HG02852 (cell line): ENCODE measurements around the gene DENND1A.

Source experiments
- ATAC-seq: cut with Tn5 transposase; IDR thresholded peaks from one replicate; pipeline ENCODE4 v1.9.1; 2021; ENCODE audit warnings: mild to moderate bottlenecking, moderate library complexity; ENCODE audit not compliant: unreplicated experiment

DENND1A gene

DNA sequence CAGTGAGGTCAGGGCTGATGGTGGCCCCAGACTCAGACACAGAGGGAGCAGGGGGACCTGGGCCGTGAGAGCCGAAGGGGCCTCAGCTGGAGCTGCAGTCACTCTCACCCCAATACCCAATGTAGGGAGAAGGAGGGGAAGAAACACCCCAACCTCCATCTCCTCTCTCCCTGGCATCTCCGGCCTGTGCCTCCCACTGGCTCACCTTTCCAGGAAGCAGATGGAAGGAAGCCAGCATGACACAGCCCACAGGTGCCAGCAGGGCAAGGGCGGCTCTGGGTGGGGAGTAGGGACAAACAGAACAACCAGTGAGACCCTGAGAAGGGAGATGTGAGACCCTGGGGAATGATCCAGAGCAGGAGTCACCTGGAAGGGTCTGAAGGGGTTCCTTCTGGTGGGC is 576.9 kb downstream of the DENND1A start:
- no peak for ATAC-seq

- ATAC-seq: no peak
Measured at GRCh38 chr9:123350590-123351310, 579.2 kb downstream of the DENND1A start.

DNA sequence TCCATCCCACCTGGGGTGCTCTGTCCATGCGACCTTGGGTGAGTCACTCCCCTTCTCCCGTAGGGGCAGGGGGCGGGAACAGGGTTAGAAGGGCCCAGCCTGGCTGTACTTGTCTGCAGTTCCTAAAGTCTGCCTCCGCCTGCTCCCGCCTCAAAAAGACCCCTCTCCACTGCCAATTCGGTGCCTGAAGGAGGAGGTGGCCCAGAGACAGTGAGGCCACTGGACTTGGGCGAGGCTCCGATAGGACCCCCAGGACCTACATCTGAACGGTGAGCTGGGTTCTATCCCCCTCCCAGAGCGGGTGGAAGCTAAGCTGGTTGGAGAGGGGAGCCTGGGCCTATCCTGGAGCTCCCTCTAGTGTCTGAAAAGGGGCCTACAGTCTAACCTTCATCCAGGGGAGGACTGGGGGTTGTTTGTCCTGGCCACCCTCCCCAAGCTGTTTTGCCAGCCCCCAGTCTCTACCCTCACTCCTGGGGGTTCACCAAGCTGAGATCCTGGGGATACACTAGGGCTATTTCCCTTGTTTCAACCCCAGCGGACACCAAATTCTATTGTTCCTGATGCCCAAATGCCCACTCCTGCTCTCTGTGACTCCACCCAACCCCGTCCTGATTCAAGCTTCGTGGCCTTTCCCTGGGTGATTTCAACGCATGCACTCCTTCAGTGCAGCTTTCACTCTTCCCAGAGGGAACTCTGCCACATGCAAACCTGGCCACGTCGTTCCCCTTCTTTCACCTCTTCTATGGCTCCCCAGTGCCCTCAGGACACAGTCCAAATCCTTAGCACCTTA is 580.0 kb downstream of the DENND1A start:
- ATAC-seq: peak; percentile 71

GRCh38 chr9:123349033-123349432 is 580.9 kb downstream of the DENND1A start:
- no peak for ATAC-seq

- ATAC-seq: no peak
Measured at GRCh38 chr9:123348317-123348992, 581.5 kb downstream of the DENND1A start.

DNA sequence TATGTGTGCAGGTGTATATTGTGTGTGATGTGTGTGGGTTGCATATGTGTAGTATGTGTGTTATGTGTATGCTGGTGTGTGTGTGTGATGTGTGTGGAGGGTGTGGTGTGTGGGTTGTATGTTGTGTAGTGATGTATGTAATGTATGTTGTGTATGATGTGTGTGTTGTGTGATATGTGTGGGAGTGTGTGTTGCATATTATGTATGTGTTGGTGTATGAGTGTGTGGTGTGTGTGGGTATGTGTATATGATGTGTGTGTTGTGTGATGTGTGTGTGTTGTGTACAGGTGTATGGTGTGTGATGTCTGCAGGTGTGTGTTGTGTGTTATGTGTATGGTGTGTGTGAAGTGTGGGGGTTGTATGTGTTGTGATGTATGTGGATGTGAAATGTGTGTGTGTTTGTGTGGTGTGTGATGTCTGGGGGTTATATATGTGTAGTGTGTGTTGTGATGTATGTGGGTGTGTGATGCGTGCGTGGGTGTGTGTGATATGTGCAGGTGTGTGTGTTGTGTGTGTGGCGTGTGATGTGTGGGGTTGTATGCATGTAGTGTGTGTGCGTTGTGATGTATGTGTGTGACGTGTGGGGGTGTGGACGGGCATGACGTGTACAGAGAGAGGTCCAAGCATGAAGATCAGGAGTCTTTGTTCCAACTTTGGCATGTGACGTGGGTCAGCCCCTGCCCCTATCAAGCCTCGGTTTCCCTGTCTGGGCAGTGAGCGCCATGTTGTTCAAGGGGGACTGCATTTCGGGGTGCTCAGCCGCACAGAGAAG is 582.5 kb downstream of the DENND1A start:
- no peak for ATAC-seq

- ATAC-seq: no peak
Measured at GRCh38 chr9:123346826-123347225, 583.1 kb downstream of the DENND1A start.

GRCh38 chr9:123346026-123346425 is 583.9 kb downstream of the DENND1A start:
- no peak for ATAC-seq

GRCh38 chr9:123345567-123345955 is 584.4 kb downstream of the DENND1A start:
- ATAC-seq: no peak

GRCh38 chr9:123344192-123344949 is 585.6 kb downstream of the DENND1A start:
- no peak for ATAC-seq

DNA sequence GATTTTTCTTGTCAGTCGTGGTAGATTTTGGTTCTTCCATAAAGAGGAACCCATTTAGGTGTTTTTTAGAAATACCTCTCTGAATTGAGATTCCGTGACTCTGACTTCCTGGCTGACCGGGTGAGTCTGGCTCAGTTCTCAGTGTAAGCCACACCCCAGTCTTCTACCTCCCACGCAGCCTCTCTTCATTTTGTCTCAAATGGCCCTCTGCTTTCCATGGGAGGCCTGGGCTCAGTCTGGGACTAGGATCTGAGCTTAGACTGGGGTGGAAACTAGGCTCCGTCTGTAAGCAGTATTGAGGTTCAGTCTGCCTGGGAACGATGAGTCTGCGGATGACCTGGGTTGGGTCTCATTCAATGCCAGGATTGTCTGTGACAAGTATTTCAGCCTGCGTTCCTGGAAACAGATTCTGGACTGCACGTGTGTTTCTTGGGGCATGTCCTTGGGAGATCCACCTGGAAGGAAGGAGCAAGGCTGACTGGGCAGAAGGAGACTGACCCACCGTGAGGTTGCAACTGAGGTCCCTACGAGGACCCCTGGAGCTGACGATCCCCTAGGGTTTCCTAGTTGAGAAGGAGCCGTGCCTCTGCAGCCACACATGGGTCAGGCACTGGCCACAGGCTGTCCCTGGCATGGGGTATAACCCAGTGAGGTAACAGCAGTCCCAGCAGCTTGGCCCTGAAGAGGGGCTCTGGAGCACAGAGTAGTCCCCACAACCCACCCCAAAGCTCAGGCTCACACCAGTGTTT is 586.3 kb downstream of the DENND1A start:
- peak; percentile 27 for ATAC-seq

DNA sequence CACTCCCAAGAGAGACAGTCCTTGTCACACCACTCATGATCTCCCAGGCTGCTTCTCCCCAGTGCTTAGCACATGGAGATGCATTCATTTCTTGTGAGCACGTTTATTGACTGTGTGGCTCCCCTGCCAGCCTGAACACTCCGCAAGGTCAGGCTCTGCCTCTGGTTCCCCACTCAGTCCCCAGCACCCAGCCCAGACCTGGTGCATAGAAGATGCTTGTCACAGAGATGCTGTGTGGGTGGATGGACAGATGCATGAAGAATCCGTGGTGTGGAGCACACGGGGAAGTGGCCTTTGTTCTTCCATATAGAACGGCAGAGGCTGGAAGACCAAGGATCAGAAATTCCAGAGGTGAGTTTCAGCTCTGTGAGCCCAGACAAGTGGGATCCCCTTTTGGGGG is 587.7 kb downstream of the DENND1A start:
- ATAC-seq: no peak

DNA sequence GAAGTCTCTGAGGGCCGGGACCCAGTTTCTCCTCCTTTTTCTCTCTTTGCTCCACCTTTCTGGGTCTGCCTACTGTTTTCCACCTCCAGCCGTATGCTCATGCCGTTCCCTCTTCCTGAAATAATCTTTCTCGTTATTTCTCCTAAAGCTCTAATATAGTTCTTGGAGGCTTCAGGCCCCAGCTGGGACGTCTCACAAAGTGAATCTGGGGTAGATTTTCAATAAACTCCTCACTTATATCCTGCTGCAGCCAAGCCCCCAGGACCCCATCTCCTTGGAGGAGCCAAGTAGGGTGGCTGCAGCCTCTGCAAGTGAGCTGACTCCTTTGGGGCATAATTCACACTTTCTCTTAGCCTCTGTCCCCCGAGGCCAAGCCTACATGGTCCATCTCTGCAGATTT is 588.1 kb downstream of the DENND1A start:
- no peak for ATAC-seq

GRCh38 chr9:123339666-123340510 is 590.0 kb downstream of the DENND1A start:
- peak; percentile 45 for ATAC-seq

DNA sequence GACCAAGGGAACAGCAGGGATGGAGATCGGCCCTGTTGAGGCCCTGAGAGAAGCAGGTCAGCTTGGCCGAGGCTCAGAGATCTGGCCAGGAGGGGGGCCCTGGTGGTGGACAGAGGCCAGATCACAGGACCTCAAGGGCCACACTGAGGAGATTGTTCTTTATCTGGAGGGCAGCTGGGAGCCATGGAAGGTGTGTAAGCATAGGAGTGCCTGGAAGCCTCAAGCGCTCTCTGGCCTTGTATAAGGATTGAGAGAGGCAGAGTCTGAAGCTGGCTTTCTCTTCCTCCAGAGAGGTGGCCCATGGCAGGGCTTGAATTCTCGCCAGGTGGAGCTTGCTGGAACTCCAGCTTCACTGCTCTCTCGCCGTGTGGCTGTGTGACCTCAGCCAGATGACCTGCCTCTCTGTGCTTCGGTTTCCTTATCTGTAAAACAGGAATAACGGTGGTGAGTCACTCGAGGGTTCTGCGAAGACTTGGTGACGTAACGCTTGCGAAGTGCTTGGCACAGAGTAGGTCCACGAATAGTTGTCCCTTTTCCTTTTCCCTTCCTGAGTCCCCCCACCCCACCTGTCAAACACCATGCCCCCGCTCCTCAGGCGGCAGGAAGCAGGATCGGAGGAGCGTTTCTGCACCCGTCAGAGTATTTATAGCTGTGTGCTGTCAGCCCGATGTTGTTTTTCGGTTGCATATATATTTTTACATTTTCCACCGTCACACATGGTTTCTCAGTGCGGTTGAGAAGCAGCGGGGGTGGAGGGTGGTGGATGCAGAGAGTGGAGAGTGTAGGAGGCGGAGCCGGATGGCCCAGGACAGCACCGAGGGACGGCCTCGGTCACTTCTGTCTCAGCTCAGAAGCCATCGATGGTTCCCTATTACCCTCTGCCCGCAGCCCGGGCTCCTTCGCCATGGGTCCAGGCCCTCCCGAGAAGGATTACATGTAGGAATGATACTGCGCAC is 590.9 kb downstream of the DENND1A start:
- ATAC-seq: peak; percentile 67

GRCh38 chr9:123337971-123338370 is 592.0 kb downstream of the DENND1A start:
- ATAC-seq: no peak

DNA sequence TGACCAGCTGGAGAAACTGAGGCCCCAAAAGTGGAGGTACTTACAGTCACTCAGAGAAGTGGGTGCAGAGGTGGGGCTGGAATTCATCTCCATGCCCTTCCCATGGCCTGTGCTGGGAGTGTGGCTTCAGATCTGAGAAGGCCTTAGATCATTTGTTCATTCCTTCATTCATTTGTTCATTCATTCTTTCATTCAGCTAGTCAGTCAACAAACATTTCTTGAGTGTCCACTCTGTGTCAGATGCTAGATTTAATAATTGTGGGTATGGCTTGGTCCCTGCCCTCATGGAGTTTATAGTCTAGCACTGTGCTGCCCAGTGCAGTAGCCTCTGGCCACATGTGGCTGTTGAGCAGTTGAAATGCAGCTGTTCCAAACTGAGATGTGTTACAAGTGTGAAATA is 593.0 kb downstream of the DENND1A start:
- ATAC-seq: no peak

DNA sequence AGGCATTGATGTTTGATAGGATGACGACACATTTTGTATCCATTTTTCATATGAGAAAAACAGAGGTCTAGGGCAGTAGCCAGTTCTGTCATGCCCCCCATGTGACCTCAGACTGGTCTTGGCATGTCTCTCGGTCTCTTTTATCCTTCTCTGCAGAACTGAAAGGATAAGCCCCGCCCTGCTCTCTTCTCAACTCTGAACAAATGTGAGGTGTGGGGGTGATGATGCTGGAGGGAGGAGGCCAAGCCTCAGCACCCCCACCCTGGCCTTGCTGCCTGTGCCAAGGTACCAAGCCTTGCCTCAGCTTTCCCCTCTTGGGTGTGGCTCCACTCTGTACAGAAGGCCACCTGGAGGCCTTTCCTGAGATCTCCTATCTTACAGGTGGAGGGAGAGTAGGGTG is 593.5 kb downstream of the DENND1A start:
- no peak for ATAC-seq
